GM21515 (cell line): ENCODE results near the gene DHDH.

Experiments
- ATAC-seq: cut with Tn5 transposase; IDR thresholded peaks from one replicate; pipeline ENCODE4 v1.9.1; 2021; ENCODE audit not compliant: unreplicated experiment

The DHDH gene

DNA sequence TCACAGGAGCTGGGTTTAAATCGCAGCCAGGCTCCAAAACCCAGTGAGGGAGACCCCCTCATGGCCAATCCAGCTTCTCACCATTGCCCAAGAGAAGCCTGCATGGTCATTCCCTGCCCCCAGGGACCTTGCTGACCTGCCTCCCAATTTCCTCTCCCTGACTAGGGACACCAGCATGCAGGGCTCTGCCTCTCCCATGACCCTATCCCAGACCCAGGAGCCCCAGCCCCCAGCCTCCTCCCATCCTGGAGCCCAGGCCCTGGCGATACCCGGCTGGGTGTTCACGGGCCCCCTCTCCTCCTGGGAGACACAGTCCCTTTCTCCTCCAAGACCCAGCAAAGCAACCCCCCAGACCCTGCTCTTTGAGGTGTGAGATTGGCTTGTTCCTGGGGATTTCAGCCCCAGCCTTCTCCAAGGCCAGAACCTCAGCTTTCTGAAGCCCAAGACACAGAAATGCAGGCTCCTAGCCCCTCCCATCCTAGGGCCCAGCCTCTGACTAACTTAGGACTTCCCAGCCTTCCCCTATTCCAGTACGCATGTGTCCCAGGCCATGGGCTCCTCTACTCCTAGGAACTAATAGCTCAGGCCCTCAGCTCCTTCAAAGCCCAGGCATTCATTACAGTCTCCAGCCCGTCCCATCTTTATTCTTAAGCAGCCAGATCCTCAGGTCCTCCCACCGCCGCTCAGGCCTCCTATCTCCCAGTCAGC lies 58.5 kb downstream of the DHDH start:
- ATAC-seq: no peak

DNA sequence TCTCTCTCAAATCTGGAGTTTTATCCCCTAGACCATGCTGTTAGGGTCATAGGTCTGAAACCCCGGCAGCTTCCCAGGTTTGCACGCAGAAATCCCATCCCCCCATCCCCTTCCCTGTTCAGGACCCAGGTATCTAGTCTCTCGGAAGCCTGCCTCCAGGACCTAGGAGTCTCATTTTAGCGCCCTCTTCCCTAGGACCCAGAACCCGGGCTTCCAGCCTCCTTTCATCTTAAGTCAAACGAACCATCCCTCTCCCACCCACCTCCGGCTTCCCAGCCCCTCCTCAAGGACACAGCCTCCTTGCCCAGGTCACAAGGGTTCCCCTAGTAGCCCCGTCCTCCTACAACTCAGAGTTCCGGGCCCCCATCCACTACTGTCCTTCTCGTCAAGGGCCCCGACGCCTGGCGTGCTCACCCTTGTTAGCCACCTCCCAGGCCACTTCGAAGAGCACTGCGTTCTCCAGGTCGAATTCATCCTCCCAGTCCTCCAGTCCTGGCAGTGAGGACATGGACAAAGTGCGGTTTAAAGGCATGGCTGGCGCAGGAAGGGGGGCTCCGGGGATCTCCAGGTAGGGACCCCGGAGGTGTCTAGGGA lies 59.2 kb downstream of the DHDH start:
- ATAC-seq: peak; percentile 8

DNA sequence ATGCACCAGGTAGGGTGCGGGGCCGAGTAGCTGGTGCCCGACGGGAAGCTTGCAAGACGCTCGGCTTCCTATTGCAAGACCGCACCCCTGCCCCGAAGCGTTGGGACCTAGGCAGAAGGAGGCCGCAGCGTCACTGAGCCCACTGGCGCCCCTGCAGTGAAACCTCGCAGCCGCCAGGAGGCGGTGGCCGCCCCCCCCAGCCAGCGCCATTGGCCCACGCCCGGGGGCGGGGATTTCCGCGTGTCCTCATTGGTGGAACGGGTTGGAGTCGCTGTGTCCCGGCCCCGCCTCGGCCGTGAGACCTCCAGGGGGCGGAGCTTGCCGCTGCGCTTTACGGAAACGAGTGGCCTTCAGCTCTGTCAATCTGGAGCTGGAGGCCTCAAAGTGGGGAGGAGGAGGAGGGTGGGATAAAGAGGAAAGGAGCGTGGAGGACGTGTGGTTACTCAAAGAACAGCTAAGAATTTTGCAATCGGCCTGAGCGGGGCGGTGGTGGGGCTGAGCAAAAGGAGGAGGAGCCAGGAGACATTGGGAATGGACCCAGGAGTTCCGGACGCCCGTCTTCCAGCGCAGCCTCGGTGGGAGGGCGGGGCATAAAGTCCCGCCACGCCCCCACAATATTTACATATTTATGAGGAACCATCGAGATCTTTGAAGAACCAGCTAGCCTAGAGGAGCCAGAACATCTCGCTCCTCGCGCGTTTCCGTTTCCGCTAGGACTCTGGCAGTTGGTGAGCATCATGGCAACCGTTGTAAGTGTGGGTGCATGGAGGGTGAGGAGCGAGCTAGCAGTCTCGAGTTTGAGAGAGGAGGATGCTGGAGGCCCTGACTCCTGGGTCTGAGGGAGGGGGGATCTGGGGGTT lies 59.9 kb downstream of the DHDH start, which contains the start of the genes GYS1 and RUVBL2:
GYS1 (minus strand) TSS at position 135 of the 860 bp plus-strand sequence. CDS start 197 bp downstream, outside the sequence.
RUVBL2 (plus strand) TSS at position 713 of the 860 bp plus-strand sequence; CDS start at position 738, 25 bp downstream.
- ATAC-seq: peak; percentile 84

DNA sequence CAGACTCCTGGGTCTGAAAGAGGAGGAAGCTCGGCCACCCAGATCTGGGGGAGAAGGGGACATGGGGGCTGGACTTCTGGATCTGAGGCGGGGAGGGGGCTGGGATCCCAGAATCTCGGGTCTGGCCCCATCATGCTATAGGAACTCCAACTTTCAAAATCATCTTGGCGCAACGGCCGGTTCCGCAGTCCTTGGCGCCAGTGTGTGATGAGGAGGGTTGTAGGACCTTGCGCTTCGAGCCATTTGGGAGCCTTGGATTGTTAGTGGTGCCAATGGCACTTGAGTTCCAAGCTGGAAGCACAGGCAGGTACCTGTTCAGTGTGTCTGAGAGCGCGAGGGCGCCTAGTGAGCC lies 60.5 kb downstream of the DHDH start:
- no peak for ATAC-seq
